ENCODE measurements around the gene PLCH1. TPM values are rescaled to one million over a fixed set of nuclear protein-coding genes. Genes with fewer than 3 reads are reported as not detected.

PLCH1 gene
- total RNA-seq, 1 donor from 2014 or later, result 32.0 TPM

DNA sequence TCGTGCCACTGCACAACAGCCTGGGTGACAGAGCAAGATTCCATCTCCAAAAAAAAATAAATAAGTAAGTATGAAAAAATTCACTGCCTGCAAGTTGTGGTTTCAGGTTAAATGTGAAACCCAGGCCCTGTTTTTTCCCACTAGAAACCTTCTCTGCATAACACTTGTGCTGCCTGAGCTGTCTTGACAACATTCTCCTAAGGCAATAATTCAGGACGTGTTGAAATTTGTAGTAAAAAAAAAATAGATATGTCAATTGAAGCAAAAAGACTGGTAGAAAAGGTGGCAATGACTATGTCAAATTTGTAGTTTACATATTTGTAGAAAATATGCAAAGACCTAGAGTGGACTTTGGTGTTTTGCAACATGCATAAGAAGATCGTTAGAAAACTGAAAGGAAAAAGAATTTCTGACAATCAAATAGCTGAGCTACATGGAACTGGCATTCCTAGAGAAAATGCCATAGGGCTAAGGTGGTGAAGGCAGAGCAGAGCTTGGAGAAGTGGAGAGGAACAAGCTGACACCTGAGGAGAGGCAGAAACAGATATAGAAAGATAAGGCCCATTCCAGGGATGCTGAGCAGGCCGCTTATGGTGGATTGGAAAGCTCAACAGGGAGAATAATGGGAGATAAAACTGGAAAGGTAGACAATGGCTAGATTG is 150.2 kb downstream of the PLCH1 start:
- no peak overlapping the region for H3K4me2 ChIP-seq
- no peaks in the 10 kb centered on the region for H3F3A ChIP-seq (ENCODE audit: low read depth)
- no peaks in the 10 kb centered on the region for H3K4me1 ChIP-seq
- Mint-ChIP-seq H3K27me3 (ENCODE audit: insufficient read depth, low read depth) (no peaks in the 10 kb centered on the region), H3K36me3 (peaks cover 33% of the 10 kb centered on the region), H3K4me3 (no peak overlapping the region), H3K4me1 (peaks cover 5% of the 10 kb centered on the region), H3K27ac (no peak overlapping the region), H3K9me3 (peaks cover 2% of the 10 kb centered on the region)
- H3K9me3 ChIP-seq (ENCODE audit: low read depth), result no peaks in the 10 kb centered on the region
- no peak for TF ChIP-seq EZH2 (IDR thresholded peaks at IDR 0.05)
- TF ChIP-seq, protein P1, sequence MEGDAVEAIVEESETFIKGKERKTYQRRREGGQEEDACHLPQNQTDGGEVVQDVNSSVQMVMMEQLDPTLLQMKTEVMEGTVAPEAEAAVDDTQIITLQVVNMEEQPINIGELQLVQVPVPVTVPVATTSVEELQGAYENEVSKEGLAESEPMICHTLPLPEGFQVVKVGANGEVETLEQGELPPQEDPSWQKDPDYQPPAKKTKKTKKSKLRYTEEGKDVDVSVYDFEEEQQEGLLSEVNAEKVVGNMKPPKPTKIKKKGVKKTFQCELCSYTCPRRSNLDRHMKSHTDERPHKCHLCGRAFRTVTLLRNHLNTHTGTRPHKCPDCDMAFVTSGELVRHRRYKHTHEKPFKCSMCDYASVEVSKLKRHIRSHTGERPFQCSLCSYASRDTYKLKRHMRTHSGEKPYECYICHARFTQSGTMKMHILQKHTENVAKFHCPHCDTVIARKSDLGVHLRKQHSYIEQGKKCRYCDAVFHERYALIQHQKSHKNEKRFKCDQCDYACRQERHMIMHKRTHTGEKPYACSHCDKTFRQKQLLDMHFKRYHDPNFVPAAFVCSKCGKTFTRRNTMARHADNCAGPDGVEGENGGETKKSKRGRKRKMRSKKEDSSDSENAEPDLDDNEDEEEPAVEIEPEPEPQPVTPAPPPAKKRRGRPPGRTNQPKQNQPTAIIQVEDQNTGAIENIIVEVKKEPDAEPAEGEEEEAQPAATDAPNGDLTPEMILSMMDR (IDR thresholded peaks at IDR 0.05), result no peak
- no peak for TF ChIP-seq EZH2phosphoT487 (IDR thresholded peaks at IDR 0.05)
- no peaks in the 10 kb centered on the region for H4K20me1 ChIP-seq (ENCODE audit: low read depth)
- no peak for DNase-seq (ENCODE audit: low spot score)
- H3K4me3 ChIP-seq, result no peak overlapping the region
- no peaks in the 10 kb centered on the region for H3K27me3 ChIP-seq
- no peaks in the 10 kb centered on the region for H3K79me2 ChIP-seq (ENCODE audit: low read depth)
- no peak overlapping the region for H2AFZ ChIP-seq (replicated peaks)
- no peak overlapping the region for H3K9ac ChIP-seq
- no peak overlapping the region for H3K27ac ChIP-seq
- H3K36me3 ChIP-seq, result no peaks in the 10 kb centered on the region

DNA sequence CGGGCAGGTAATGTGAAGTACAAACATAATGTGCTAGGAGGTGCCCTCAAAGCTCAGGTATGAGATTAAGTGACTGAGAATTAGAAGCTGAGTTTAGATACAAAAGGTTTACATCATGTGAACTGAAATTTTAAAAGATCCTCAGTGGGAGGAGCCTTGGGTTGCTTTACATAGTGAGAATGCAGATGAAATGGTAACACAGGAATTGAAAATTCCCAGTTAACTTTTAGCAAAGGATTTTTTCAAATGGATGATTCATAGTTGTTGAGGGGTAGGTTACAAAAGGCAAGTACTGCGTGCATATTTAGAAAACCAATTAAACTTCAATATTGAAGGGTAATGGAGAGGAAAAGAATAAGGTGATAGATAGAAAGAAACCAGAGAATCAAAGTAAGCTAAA is 157.3 kb downstream of the PLCH1 start:
- no peak for DNase-seq (ENCODE audit: low spot score)
- H3K4me3 Mint-ChIP-seq, result no peak overlapping the region

DNA sequence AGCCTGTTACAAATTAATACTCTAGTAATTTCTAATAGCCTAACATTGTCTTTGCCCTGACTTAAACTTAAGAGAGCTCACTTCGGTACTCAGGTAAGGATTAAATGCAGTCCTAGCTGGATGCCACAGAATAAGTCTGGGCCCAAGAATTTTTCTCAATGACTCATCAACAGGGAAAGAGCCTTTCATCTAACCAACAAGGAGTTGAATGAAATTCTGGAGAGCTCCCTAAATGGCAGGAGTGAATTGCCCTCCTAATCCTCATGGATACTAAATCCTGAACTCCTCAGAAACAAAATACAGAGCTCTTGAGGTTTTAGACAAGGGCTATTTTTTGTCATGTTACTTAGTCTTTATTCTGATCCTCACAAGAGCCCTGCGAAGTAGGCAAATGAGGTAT is 159.5 kb downstream of the PLCH1 start:
- H3K4me1 Mint-ChIP-seq, result peaks cover 6% of the 10 kb centered on the region
- H3K27ac Mint-ChIP-seq, result no peak overlapping the region
- peak; percentile 59 for DNase-seq (ENCODE audit: low spot score)
- Histone ChIP-seq H3K36me3 (peaks cover 7% of the 10 kb centered on the region), H3K9me3 (ENCODE audit: low read depth) (no peaks in the 10 kb centered on the region), H3F3A (ENCODE audit: low read depth) (peaks cover 13% of the 10 kb centered on the region), H2AFZ (replicated peaks) (no peak overlapping the region), H3K4me1 (peaks cover 8% of the 10 kb centered on the region), H3K27ac (peak overlapping the region; percentile 81), H3K27me3 (no peaks in the 10 kb centered on the region), H3K4me2 (peak overlapping the region; percentile 10), H4K20me1 (ENCODE audit: low read depth) (no peaks in the 10 kb centered on the region), H3K4me3 (no peak overlapping the region), H3K9ac (no peak overlapping the region), H3K79me2 (ENCODE audit: low read depth) (no peaks in the 10 kb centered on the region)
- no peak overlapping the region for H3K4me3 Mint-ChIP-seq
- TF ChIP-seq EZH2phosphoT487 (IDR thresholded peaks at IDR 0.05) (peak; percentile 69), EZH2 (IDR thresholded peaks at IDR 0.05) (no peak)
- TF ChIP-seq, protein P1 (IDR thresholded peaks at IDR 0.05), result no peak
- peaks cover 25% of the 10 kb centered on the region for H3K36me3 Mint-ChIP-seq
- H3K27me3 Mint-ChIP-seq (ENCODE audit: insufficient read depth, low read depth), result no peaks in the 10 kb centered on the region
- H3K9me3 Mint-ChIP-seq, result no peaks in the 10 kb centered on the region

More for the DNA sequence above, 157.3 kb downstream of the PLCH1 start:
- Histone ChIP-seq H3K4me1 (peaks cover 8% of the 10 kb centered on the region), H3K4me2 (no peak overlapping the region), H3K36me3 (peaks cover 7% of the 10 kb centered on the region), H3K27me3 (no peaks in the 10 kb centered on the region), H3K79me2 (ENCODE audit: low read depth) (no peaks in the 10 kb centered on the region), H3K9ac (no peak overlapping the region), H3K27ac (no peak overlapping the region), H3F3A (ENCODE audit: low read depth) (peaks cover 13% of the 10 kb centered on the region), H3K4me3 (no peak overlapping the region), H2AFZ (replicated peaks) (no peak overlapping the region), H4K20me1 (ENCODE audit: low read depth) (no peaks in the 10 kb centered on the region), H3K9me3 (ENCODE audit: low read depth) (no peaks in the 10 kb centered on the region)
- TF ChIP-seq, protein P1 (IDR thresholded peaks at IDR 0.05), result no peak
- TF ChIP-seq EZH2phosphoT487 (IDR thresholded peaks at IDR 0.05) (no peak), EZH2 (IDR thresholded peaks at IDR 0.05) (no peak)
- no peaks in the 10 kb centered on the region for H3K27me3 Mint-ChIP-seq (ENCODE audit: insufficient read depth, low read depth)
- no peaks in the 10 kb centered on the region for H3K9me3 Mint-ChIP-seq
- peaks cover 35% of the 10 kb centered on the region for H3K36me3 Mint-ChIP-seq
- H3K27ac Mint-ChIP-seq, result no peak overlapping the region
- peaks cover 6% of the 10 kb centered on the region for H3K4me1 Mint-ChIP-seq

All from neural progenitor cell (in vitro differentiated cells).